ENCODE data around the gene MERTK. TPM values are rescaled to one million over a fixed set of nuclear protein-coding genes. Genes with fewer than 3 reads are reported as not detected.
"Not testable (repeated sequence)": the region's sequence is repeated elsewhere in the genome, so short reads cannot be mapped to it uniquely, and the experiment has no call there.

Gene MERTK
- total RNA-seq, 1 experiment from 2014 or later: not detected

DNA sequence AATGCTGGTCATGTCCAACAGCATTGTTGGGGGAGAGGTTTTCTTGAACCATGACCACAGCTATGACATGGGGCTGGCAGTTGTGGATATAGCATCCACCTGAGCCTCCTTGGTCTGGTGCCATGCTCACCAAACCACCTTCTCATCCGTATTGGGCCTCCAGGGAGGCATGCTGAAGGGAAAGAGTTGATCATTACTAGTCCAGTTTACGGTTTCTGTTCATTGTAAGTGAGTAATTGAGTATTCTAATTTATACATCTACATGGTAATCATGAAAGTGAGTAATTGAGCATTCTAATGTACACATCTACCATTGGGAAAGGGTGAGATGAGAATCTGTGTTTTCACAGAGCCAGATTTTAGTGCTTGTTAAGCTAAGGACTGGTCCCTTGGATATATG, 163.4 kb downstream of the MERTK start:
- H3K27ac ChIP-seq: no peak overlapping the region
- peaks cover 43% of the 10 kb centered on the region for H3K4me1 ChIP-seq (replicated peaks)
- H3K9me3 ChIP-seq (replicated peaks): no peaks in the 10 kb centered on the region
- no peak for DNase-seq (ENCODE audit: low read depth in 1 of 2, low spot score in 2 of 2)
- no peaks in the 10 kb centered on the region for H3K27me3 ChIP-seq (replicated peaks)
- H3K4me3 ChIP-seq: no peak overlapping the region
- H3K36me3 ChIP-seq: peaks cover 62% of the 10 kb centered on the region

DNA sequence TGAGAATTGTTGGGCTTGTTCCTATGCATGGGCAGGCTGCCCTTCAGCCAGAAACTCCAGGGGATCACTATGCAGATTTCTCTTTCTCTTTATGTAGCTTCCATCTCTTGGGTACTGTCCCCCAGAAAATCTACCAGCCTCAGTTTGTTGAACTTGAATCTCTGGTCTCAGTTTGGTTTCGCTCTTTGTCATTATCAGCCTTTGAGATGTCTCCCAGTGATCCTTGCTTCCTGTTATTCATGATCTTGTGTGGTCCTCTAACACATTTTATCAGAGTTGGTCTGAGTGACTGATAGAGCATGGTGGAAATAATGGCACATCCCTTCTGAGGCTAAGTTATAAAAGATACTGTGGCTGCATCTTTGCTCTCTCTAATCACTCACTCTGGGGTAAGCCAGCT, 164.5 kb downstream of the MERTK start:
- peaks cover 36% of the 10 kb centered on the region for H3K4me1 ChIP-seq (replicated peaks)
- H3K4me3 ChIP-seq: no peak overlapping the region
- H3K9me3 ChIP-seq (replicated peaks): no peaks in the 10 kb centered on the region
- H3K27me3 ChIP-seq (replicated peaks): no peaks in the 10 kb centered on the region
- H3K36me3 ChIP-seq: peaks cover 73% of the 10 kb centered on the region
- DNase-seq (ENCODE audit: low read depth in 1 of 2, low spot score in 2 of 2): no peak
- H3K27ac ChIP-seq: no peak overlapping the region

DNA sequence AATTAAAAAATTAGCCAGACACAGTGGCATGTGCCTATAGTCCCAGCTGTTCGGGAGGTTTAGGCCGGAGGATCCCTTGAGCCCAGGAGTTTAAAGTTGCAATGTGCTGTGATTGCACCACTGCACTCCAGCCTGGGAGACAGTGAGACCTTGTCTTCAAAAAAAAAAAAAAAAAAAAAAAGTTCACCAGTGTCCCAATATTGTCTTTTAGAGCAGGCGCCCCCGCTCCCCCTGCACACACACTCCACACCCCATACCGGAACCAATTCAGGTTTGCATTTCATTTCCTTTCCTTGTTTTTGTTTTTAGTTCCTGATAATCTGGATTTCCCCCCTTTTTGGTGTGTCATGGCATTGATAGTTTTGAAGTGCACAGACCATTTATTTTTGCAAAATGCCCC, 167.1 kb downstream of the MERTK start:
- Histone ChIP-seq H3K27ac (peak overlapping the region; percentile 51), H3K36me3 (peaks cover 79% of the 10 kb centered on the region)

DNA sequence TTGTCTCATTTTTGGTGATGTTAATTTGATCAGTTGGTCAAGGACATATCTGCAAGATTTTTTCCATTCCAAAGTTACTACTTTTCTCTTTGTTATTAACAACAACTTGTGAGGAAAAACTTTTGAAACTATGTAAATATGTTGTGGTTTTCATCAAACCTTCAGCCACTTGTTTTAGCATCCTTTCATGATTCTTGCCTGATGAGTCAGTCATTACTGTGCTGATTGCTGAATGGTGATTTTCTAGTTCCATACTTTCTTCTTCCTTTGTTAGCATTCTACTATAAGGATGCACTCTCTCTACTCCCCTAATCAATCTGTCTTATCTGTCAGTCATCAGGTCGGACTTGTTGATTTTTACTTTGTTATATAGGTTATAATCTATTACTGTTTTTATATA, 167.6 kb downstream of the MERTK start:
- no peak overlapping the region for H3K4me3 ChIP-seq
- DNase-seq (ENCODE audit: low read depth in 1 of 2, low spot score in 2 of 2): peak in 1 of 2 experiments; percentile 80
- H3K9me3 ChIP-seq (replicated peaks): 0 out of 2 replicates have a peak, but pooled peaks cover 4% of the 10 kb centered on the region
- no peaks in the 10 kb centered on the region for H3K27me3 ChIP-seq (replicated peaks)
- peaks cover 79% of the 10 kb centered on the region for H3K36me3 ChIP-seq
- H3K27ac ChIP-seq: peak overlapping the region; percentile 53
- peaks cover 36% of the 10 kb centered on the region for H3K4me1 ChIP-seq (replicated peaks)

More for the DNA sequence above, 167.1 kb downstream of the MERTK start:
- Histone ChIP-seq H3K4me3 (no peak overlapping the region), H3K4me1 (replicated peaks) (peaks cover 36% of the 10 kb centered on the region), H3K9me3 (replicated peaks) (0 out of 2 replicates have a peak, but pooled peaks cover 4% of the 10 kb centered on the region), H3K27me3 (replicated peaks) (no peaks in the 10 kb centered on the region)
- no peak for DNase-seq (ENCODE audit: low read depth in 1 of 2, low spot score in 2 of 2)

DNA sequence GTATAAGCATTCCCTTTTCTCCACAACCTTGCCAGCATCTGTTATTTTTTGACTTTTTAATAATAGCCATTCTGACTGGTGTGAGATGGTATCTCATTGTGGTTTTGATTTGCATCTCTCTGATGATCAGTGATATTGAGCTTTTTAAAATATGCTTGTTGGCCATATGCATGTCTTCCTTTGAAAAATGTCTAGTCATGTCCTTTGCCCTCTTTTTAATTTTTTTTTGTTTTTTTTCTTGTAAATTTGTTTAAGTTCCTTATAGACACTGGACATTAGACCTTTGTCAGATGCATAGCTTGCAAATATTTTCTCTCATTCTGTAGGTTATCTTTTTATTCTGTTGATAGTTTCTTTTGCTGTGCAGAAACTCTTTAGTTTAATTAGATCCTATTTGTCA, 171.4 kb downstream of the MERTK start:
- peaks cover 29% of the 10 kb centered on the region for H3K4me1 ChIP-seq (replicated peaks)
- H3K9me3 ChIP-seq (replicated peaks); H3K4me3 ChIP-seq; H3K27ac ChIP-seq; H3K27me3 ChIP-seq (replicated peaks); DNase-seq (ENCODE audit: low read depth in 1 of 2, low spot score in 2 of 2): not testable (repeated sequence)
- peaks cover 76% of the 10 kb centered on the region for H3K36me3 ChIP-seq

DNA sequence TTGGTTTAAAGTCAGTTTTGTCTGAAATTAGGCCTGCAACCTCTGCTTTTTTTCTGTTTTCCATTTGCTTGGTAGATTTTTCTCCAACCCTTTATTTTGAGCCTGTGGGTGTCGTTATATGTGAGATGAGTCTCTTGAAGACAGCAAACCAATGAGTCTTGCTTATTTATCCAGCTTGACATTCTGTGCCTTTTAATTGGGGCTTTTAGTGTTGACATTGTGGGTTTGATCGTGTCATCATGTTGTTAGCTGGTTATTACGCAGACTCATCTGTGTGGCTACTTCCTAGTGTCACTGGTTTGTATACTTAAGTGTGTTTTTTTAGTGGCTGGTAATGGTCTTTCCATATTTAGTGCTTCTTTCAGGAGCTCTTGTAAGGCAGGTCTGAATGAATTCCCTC, 175.5 kb downstream of the MERTK start:
- peaks cover 4% of the 10 kb centered on the region; the same call in 1 of the 2 replicates for H3K9me3 ChIP-seq (replicated peaks)
- H3K27ac ChIP-seq: peak overlapping the region; percentile 7
- H3K36me3 ChIP-seq: peaks cover 75% of the 10 kb centered on the region
- H3K4me1 ChIP-seq (replicated peaks): peaks cover 28% of the 10 kb centered on the region
- no peak overlapping the region for H3K4me3 ChIP-seq
- no peaks in the 10 kb centered on the region for H3K27me3 ChIP-seq (replicated peaks)
- DNase-seq (ENCODE audit: low read depth in 1 of 2, low spot score in 2 of 2): peak in 1 of 2 experiments; percentile 19

DNA sequence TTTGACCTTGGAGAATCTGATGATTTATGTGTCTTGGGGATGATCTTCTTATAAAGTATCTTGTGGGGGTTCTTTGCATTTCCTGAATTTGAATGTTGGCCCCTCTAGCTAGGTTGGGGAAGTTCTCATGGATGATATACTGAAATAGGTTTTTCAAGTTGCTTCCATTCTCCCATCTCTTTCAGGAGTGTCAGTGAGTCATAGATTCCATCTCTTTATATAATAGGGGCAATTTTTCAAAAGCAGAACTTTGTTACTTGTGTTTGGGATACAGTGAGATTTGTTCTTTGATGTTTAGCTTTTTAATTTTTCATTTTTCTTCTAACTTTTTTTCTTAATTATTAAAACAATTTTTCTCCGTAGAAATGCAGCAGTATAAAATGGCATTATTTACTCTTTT, 176.1 kb downstream of the MERTK start:
- H3K4me3 ChIP-seq: no peak overlapping the region
- peaks cover 28% of the 10 kb centered on the region for H3K4me1 ChIP-seq (replicated peaks)
- H3K9me3 ChIP-seq (replicated peaks): peaks cover 4% of the 10 kb centered on the region; the same call in 1 of the 2 replicates
- peak overlapping the region; percentile 7 for H3K27ac ChIP-seq
- H3K36me3 ChIP-seq: peaks cover 77% of the 10 kb centered on the region
- no peaks in the 10 kb centered on the region for H3K27me3 ChIP-seq (replicated peaks)
- DNase-seq (ENCODE audit: low read depth in 1 of 2, low spot score in 2 of 2): no peak

DNA sequence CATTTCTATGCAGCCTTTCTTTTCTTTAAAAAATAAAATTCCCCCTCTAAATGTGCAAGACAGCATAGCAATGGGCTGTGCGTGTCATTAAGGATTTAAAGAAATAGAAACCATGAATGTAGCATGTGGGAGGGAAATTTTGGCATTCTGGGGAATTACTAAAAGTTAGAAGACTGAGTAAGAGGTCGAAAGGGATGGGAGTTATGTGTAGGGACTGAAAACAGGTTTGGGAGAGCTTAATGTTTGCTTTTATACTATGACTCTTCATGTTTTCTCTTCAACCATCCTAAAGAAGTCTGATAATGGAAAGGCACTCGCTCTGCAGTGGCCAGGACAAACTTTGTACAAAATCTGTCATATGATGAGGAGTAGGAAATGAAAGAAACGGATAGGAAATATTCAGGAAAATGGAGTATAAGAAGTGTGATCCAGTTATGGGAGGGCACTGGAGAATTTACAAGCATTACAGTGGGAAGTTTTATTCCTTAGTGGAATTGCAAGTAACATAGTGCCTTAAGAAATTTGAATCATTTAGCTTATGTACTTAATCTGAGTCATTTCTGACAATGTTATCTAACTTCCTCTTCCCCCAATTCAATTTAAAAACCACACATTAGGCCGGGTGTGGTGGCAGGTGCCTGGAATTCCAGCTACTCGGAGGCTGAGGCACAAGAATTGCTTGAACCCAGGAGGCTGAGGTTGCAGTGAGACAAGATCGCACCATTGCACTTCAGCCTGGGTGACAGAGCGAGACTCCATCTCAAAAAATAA, 177.3 kb downstream of the MERTK start:
- Histone ChIP-seq H3K9me3 (replicated peaks) (no peaks in the 10 kb centered on the region; the same call in 1 of the 2 replicates), H3K27ac (peak overlapping the region; percentile 48), H3K4me1 (replicated peaks) (peaks cover 28% of the 10 kb centered on the region), H3K36me3 (peaks cover 68% of the 10 kb centered on the region), H3K4me3 (no peak overlapping the region), H3K27me3 (replicated peaks) (no peaks in the 10 kb centered on the region)
- peak in 1 of 2 experiments; percentile 36 for DNase-seq (ENCODE audit: low read depth in 1 of 2, low spot score in 2 of 2)

DNA sequence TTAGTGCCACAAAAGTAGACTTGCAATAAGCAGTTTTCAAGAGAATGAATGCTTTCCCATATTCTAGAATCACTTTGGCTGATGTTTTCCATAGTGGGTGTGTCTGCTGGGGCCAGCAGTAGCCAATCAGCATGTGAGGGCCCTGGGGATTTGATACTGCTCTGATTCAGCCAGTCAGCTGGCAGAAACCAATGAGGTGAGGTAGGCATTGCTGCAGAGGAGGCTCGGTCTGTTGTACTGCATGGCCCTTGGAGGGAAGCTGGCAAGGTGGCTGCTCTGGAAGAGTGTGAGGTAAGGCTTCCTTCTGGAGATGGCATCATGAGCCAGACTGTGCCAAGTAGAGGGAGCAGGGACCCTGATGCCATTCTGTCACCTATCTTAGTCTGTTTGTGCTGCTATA, 179.4 kb downstream of the MERTK start:
- H3K27me3 ChIP-seq (replicated peaks): no peaks in the 10 kb centered on the region
- no peak overlapping the region for H3K4me3 ChIP-seq
- no peak overlapping the region for H3K27ac ChIP-seq
- peaks cover 69% of the 10 kb centered on the region for H3K36me3 ChIP-seq
- H3K9me3 ChIP-seq (replicated peaks): no peaks in the 10 kb centered on the region; the same call in 1 of the 2 replicates
- no peak for DNase-seq (ENCODE audit: low read depth in 1 of 2, low spot score in 2 of 2)
- peaks cover 28% of the 10 kb centered on the region for H3K4me1 ChIP-seq (replicated peaks)

Other genes starting within 250 kb of the MERTK start
- gene ANAPC1, start 14.4 kb upstream of the MERTK start, total RNA-seq (2014; rRNA removed; shearing (Covaris generic)): 47.9 and 52.6 TPM in 2 replicates
- gene TMEM87B, start 156.7 kb downstream of the MERTK start, total RNA-seq (2014; rRNA removed; shearing (Covaris generic)): 32.5 and 53.0 TPM in 2 replicates
- not detected in 2 replicates for gene FBLN7, start 239.8 kb downstream of the MERTK start, total RNA-seq (2014; rRNA removed; shearing (Covaris generic))